EH (cell line): Measurements from ENCODE around the gene WNT6.

Experiments used
- DNase-seq: peaks from one replicate; pipeline ENCODE4 v3.0.0-alpha.2; 2015; ENCODE audit warnings: low read depth

Gene WNT6

GRCh38 chr2:218857371-218858137, 2.1 kb upstream of the WNT6 start:
- peak; percentile 32 for DNase-seq

DNA sequence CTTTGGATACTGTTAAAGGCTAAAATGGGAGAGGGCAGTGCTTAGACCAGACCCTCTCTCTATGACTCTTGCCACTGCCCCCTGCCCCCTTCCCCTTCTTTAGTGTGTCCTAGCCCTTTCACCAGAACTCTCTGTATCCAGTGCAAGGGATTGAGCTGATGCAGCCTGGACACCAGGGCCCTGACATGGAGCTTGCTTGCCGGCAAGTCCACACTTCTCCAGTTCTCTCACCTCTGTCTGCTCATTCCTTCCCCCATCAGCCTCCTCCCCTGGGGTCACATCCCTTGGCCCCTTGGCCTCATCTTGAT, 1.5 kb upstream of the WNT6 start:
- no peak for DNase-seq

GRCh38 chr2:218858671-218859555, 692 bp upstream of the WNT6 start:
- no peak for DNase-seq

GRCh38 chr2:218859988-218860831, 605 bp downstream of the WNT6 start:
- DNase-seq, result no peak

DNA sequence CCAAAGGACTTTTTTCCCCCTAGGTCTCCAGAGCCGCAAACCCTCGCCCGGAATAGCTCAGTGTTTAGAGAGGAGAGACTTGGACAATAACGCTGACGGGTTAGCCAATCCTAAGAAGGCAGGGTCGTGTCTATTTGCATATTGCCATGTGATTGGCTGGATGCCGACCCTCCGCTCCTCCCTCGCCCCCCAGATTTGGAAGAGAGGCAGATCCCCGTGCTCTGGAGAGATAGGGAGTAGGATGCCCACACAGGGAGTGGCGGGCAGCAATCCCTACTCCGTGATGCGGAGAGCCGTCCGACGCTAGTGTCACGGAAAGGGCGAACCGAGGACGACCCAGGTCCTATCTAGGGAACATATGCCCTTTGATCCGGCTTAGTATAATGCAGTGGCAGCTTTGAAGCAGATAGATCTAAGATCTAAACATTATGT, 1.4 kb downstream of the WNT6 start:
- peak; percentile 89 for DNase-seq

DNA sequence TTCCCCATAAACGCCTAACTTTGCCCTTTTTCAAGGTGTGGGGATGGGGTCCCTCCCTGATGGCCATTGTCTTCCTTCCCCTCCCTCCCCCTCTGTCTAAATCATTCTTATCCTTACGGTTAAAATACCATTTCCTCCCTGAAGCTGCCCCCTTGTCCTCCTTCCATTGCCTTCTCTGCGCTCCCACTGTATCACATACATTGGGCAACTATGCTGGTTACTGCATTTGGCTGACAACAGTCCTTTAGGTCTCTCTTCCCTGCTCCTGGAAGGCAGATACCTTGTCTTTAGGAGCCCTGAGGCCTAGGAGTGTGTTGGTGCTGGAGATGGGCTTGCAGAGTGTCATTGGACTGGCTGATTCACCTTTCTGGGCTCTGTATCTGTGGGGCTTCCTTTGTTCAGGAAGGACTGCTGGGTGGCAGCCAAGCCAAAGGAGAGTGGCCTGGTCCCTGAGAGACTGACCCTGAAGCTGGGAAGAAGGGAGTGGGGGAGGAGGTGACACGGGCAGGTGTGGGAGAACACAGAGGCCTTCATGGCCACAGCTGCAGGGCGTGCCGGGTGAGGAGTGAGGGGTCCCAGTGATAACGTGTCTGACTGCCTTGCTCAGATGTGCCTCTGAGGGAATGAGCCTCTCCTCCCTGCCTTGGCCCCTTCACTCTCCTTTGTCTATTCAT, 2.2 kb downstream of the WNT6 start:
- DNase-seq, result no peak

GRCh38 chr2:218863021-218863520, 3.5 kb downstream of the WNT6 start:
- no peak for DNase-seq

- DNase-seq, result no peak
Observed at GRCh38 chr2:218865396-218865795, 5.8 kb downstream of the WNT6 start.

DNA sequence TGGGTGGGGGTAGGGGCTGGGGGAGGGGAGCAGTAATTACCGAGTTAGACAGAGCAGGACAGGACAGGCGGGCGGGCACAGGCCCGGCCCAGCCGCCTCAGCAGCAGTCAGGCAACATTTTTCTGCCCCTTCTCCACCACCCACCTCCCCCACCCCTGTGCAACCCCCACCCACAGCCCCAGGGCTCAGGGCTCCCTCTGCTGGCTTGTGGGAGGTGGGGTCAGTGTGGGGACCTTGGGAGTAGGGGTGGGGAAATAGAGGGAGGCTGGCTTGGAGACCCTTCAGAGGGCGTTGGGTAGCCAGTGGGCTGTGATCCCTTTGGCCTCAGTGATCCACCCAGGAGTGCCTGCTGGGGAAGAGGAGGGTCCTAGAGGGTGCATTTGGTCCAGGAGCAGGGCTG, 6.4 kb downstream of the WNT6 start:
- no peak for DNase-seq

- DNase-seq, result no peak
Observed at GRCh38 chr2:218867900-218868299, 8.3 kb downstream of the WNT6 start.

GRCh38 chr2:218869064-218869463, 9.5 kb downstream of the WNT6 start:
- no peak for DNase-seq

- no peak for DNase-seq
Observed at GRCh38 chr2:218870984-218871344, 11.4 kb downstream of the WNT6 start.

DNA sequence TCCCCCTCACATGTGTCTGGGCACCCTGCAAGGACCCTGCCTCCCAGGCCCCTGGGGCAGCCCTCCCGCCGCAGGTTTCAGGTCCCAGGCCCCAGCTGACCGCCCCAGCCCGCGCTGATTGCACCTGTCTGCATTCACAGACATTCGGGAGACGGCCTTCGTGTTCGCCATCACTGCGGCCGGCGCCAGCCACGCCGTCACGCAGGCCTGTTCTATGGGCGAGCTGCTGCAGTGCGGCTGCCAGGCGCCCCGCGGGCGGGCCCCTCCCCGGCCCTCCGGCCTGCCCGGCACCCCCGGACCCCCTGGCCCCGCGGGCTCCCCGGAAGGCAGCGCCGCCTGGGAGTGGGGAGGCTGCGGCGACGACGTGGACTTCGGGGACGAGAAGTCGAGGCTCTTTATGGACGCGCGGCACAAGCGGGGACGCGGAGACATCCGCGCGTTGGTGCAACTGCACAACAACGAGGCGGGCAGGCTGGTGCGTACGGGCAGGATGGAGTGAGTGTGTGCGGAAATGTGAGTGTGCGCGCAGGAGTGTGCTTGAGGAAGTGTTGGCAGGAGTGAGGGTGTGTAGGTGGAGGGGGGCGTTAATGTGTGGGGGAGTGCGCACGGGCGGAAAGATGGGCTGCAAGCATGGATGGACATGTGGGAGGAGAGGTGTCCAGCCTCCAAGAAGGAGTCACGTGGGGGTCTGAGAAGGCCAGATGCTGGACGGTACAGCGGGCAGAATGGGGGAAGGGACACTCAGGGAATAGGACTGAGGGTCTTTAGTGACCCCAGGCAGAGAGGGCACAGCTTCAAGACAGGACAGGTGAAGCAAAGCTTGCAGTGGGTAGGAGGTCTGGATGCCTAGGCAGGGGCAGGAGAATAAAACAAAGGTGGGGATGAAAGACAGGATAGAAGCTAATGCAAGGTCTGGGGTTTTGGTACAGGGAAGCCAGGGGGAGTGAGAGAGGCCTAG, 12.0 kb downstream of the WNT6 start:
- DNase-seq, result no peak

GRCh38 chr2:218872645-218873358, 13.2 kb downstream of the WNT6 start:
- DNase-seq, result no peak

DNA sequence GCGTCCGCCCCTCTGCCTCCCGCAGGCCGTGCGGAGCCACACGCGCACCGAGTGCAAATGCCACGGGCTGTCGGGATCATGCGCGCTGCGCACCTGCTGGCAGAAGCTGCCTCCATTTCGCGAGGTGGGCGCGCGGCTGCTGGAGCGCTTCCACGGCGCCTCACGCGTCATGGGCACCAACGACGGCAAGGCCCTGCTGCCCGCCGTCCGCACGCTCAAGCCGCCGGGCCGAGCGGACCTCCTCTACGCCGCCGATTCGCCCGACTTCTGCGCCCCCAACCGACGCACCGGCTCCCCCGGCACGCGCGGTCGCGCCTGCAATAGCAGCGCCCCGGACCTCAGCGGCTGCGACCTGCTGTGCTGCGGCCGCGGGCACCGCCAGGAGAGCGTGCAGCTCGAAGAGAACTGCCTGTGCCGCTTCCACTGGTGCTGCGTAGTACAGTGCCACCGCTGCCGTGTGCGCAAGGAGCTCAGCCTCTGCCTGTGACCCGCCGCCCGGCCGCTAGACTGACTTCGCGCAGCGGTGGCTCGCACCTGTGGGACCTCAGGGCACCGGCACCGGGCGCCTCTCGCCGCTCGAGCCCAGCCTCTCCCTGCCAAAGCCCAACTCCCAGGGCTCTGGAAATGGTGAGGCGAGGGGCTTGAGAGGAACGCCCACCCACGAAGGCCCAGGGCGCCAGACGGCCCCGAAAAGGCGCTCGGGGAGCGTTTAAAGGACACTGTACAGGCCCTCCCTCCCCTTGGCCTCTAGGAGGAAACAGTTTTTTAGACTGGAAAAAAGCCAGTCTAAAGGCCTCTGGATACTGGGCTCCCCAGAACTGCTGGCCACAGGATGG, 14.0 kb downstream of the WNT6 start:
- no peak for DNase-seq

- DNase-seq, result no peak
Observed at GRCh38 chr2:218875692-218876246, 16.2 kb downstream of the WNT6 start.

- peak; percentile 68 for DNase-seq
Observed at GRCh38 chr2:218876562-218877219, 17.1 kb downstream of the WNT6 start.

GRCh38 chr2:218877331-218877730, 17.7 kb downstream of the WNT6 start:
- DNase-seq, result no peak
